Ishikawa (cell line): ENCODE measurements around the gene C19orf47.

Experiments
- CREB1 ChIP-seq: IDR thresholded peaks from 2 replicates; pipeline ENCODE4 v1.6.1; 2012; ENCODE audit warnings: low read depth
- EGR1 ChIP-seq: IDR thresholded peaks from 2 replicates; pipeline ENCODE4 v1.6.1; 2012
- EP300 ChIP-seq: IDR thresholded peaks from 2 replicates; pipeline ENCODE4 v1.6.1; 2012; ENCODE audit warnings: borderline replicate concordance
- FOXM1 ChIP-seq: IDR thresholded peaks from 2 replicates; pipeline ENCODE4 v1.6.1; 2012; ENCODE audit warnings: low read depth, borderline replicate concordance
- MAX ChIP-seq: IDR thresholded peaks from 2 replicates; pipeline ENCODE4 v1.6.1; 2012
- RAD21 ChIP-seq: IDR thresholded peaks from 2 replicates; pipeline ENCODE4 v1.6.1; 2012; ENCODE audit warnings: low read depth
- TAF1 ChIP-seq: IDR thresholded peaks from 2 replicates; pipeline ENCODE4 v1.6.1; 2012; ENCODE audit warnings: low read depth, mild to moderate bottlenecking
- TEAD4 ChIP-seq: IDR thresholded peaks from 2 replicates; pipeline ENCODE4 v1.6.1; 2012
- ZBTB7A ChIP-seq: IDR thresholded peaks from 2 replicates; pipeline ENCODE4 v1.6.1; 2012; ENCODE audit warnings: low read depth

DNA sequence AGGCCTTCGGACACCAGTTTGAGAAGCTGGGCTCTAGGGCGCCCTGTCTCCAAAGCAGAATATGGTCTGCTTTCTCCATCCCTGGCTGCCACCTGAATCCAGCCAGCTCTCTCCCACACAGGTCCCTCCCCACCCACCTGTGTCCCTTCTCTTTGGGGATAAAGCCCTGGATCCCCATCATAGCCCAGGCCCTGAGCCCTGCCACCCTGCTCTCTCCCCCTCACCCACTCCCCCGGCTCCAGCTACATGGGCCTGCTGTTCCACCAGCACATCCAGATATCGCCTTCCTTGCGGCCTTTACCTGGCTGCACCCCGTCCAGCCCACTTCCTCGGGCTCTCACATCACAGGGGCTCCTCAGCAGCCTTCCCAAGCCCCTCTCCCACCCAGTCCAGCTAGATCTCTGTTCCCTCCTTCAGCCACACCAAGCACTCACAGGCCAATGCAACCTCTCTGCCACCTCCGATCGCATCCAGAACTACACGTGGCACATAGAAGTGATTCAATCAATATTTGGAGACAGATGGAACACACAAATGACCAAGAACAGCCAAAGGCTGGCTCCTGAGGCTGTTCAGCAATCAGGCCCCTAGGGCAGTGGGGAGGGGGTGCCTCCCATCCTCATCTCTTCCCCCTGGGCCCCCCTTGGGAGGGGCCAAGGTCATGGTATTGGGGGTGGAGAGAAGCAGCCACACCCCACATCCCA is 70.7 kb downstream of the C19orf47 start:
- TF ChIP-seq TAF1 (no peak), RAD21 (no peak), CREB1 (no peak), EP300 (no peak), TEAD4 (no peak), EGR1 (no peak), MAX (no peak), ZBTB7A (no peak), FOXM1 (no peak)
